Stomach (tissue), 9 donors: ENCODE data around the gene SMAD2. TPM values are rescaled to one million over a fixed set of nuclear protein-coding genes. Genes with fewer than 3 reads are reported as not detected.

Source experiments
- DNase-seq, 2 donors: peaks; one replicate each; pipeline versions ENCODE4 v3.0.0 to v3.0.0-alpha.2; 2013 to 2019
- H3K27ac ChIP-seq, 5 donors: fragments of 200-600 bp in 4 of 5; sonication (generic) in 4 of 5; one replicate each; pipeline ENCODE4 v1.5.1; 2013 to 2019; ENCODE audit warnings: mild to moderate bottlenecking in 1 of 5, moderate library complexity in 1 of 5
- H3K27me3 ChIP-seq, 3 donors: fragments of 200-600 bp; sonication (generic); one replicate each; pipeline ENCODE4 v1.5.1; 2017 to 2019; ENCODE audit warnings: mixed run types in 1 of 3
- H3K36me3 ChIP-seq, 4 donors: fragments of 200-600 bp; sonication (generic); 1 replicate in 3 of 4; 2 replicates in 1 of 4; pipeline ENCODE4 v1.5.1; 2016 to 2019
- H3K4me1 ChIP-seq, 4 donors: fragments of 200-600 bp; sonication (generic); one replicate each; pipeline ENCODE4 v1.5.1; 2016 to 2019
- H3K4me3 ChIP-seq, 4 donors: fragments of 200-600 bp; sonication (generic) in 3 of 4; one replicate each; pipeline ENCODE4 v1.5.1; 2016 to 2019; ENCODE audit warnings: mild to moderate bottlenecking in 1 of 4
- H3K9me3 ChIP-seq, 4 donors: fragments of 200-600 bp; sonication (generic); one replicate each; pipeline ENCODE4 v1.5.1; 2016 to 2019
- CTCF ChIP-seq, 7 experiments: fragments of 450-650 bp in 4 of 7; fragments of 200-600 bp in 3 of 7; sonication (generic) in 3 of 7; IDR thresholded peaks; one replicate each; pipeline ENCODE4 v1.5.1; 2016 to 2019; ENCODE audit warnings: antibody characterized with exemption in 7 of 7, control low read depth in 2 of 7, mild to moderate bottlenecking in 1 of 7
- EP300 ChIP-seq: sonication (generic); formaldehyde crosslinking; IDR thresholded peaks from one replicate; pipeline ENCODE4 v1.6.1; 2017; ENCODE audit warnings: antibody characterized with exemption
- POLR2A ChIP-seq, 4 donors: fragments of 450-650 bp; IDR thresholded peaks; one replicate each; pipeline ENCODE4 v1.6.1; 2016; ENCODE audit warnings: antibody characterized with exemption in 4 of 4, control low read depth in 2 of 4, mild to moderate bottlenecking in 1 of 4, moderate library complexity in 1 of 4
- POLR2AphosphoS5 ChIP-seq, 3 donors: sonication (generic); formaldehyde crosslinking; IDR thresholded peaks; one replicate each; pipeline ENCODE4 v1.6.1; 2016; ENCODE audit warnings: antibody characterized with exemption in 3 of 3
- WGBS, 5 donors: extraction: QIAGEN DNeasy Blood & Tissue Kit in 3 of 5; methylation state at CpG; one replicate each; pipeline versions ENCODE4 v1.1.5 to v1.1.7; 2013 to 2018; 5-methylcytosine and 5-hydroxymethylcytosine counted together
- intact Hi-C: fragments of 100-400 bp; cut with DNase I; formaldehyde crosslinking; loops from one replicate; pipeline ENCODE4 v1.15.1; 2023; ENCODE audit warnings: low total_unique reads
- polyA plus RNA-seq, 3 donors: library from polyadenylated mRNA; stranded (reverse); fragments of 200-250 nt; gene quantifications; one replicate each; pipeline ENCODE4 v1.2.3, GENCODE V29; 2013
- total RNA-seq, 5 donors: library from RNA; depleted of rRNA; stranded (reverse); fragments of >200 nt; gene quantifications; one replicate each; pipeline versions ENCODE4 v1.1.0 to v1.2.3, GENCODE V29; 2014 to 2016
- donor health status: healthy with polysubstance abuse.
- donor health status: Bipolar disorder and iron deficiency.
- donor health status: healthy.

Gene SMAD2
- total and polyA plus RNA-seq, 8 donors: 18.9 to 233 (median 46.3) TPM

GRCh38 chr18:47793609-47794008, 136.8 kb downstream of the SMAD2 start:
- peaks cover 0 to 15% (median 3%) of the 10 kb centered on the region in 4 donors for H3K4me1 ChIP-seq
- H3K9me3 ChIP-seq: no peaks in the 10 kb centered on the region
- 81 to 92% (median 86%) methylated on average over 7 of the region's 7 CpGs for WGBS, 5 donors
- no peak overlapping the region for H3K4me3 ChIP-seq
- TF ChIP-seq CTCF (IDR thresholded peaks at IDR 0.05) (no peak), POLR2A (IDR thresholded peaks at IDR 0.05) (no peak), POLR2AphosphoS5 (IDR thresholded peaks at IDR 0.05) (no peak), EP300 (no peak)
- H3K27me3 ChIP-seq: peaks cover 0 to 8% (median 0%) of the 10 kb centered on the region in 3 donors
- DNase-seq: no peak
- intact Hi-C loops: no loop called here
- no peak overlapping the region for H3K27ac ChIP-seq
- H3K36me3 ChIP-seq: no peaks in the 10 kb centered on the region

- Histone ChIP-seq H3K27me3 (peaks cover 0 to 8% (median 0%) of the 10 kb centered on the region in 3 donors), H3K9me3 (peaks cover 0 to 9% (median 2%) of the 10 kb centered on the region in 4 donors), H3K27ac (no peak overlapping the region), H3K36me3 (no peaks in the 10 kb centered on the region), H3K4me1 (peaks cover 0 to 15% (median 3%) of the 10 kb centered on the region in 4 donors), H3K4me3 (no peak overlapping the region)
- DNase-seq: no peak
- intact Hi-C loops: no loop called here
- 34 to 65% (median 58%) methylated on average over 4 of the region's 4 CpGs for WGBS, 5 donors
- no peak for TF ChIP-seq POLR2AphosphoS5 (IDR thresholded peaks at IDR 0.05)
- TF ChIP-seq POLR2A (IDR thresholded peaks at IDR 0.05): no peak
- TF ChIP-seq EP300: no peak
- no peak for TF ChIP-seq CTCF (IDR thresholded peaks at IDR 0.05)
Observed at GRCh38 chr18:47791461-47791985, 138.9 kb downstream of the SMAD2 start.

- intact Hi-C loops: no loop called here
- TF ChIP-seq CTCF (IDR thresholded peaks at IDR 0.05) (no peak), POLR2A (IDR thresholded peaks at IDR 0.05) (no peak)
- 76 to 83% (median 82%) methylated on average over 2 of the region's 2 CpGs for WGBS, 5 donors
Observed at GRCh38 chr18:47790036-47790435, 140.4 kb downstream of the SMAD2 start.

GRCh38 chr18:47788621-47789020, 141.8 kb downstream of the SMAD2 start:
- 72 to 83% (median 75%) methylated on average over 3 of the region's 3 CpGs for WGBS, 5 donors
- TF ChIP-seq POLR2AphosphoS5 (IDR thresholded peaks at IDR 0.05) (no peak), EP300 (no peak), CTCF (IDR thresholded peaks at IDR 0.05) (no peak), POLR2A (IDR thresholded peaks at IDR 0.05) (no peak)
- H3K27ac ChIP-seq: no peak overlapping the region
- no peaks in the 10 kb centered on the region for H3K4me1 ChIP-seq
- intact Hi-C loops: no loop called here
- H3K27me3 ChIP-seq: peaks cover 0 to 1% (median 0%) of the 10 kb centered on the region in 3 donors
- no peak overlapping the region for H3K4me3 ChIP-seq
- H3K36me3 ChIP-seq: no peaks in the 10 kb centered on the region
- no peak for DNase-seq
- H3K9me3 ChIP-seq: peaks cover 0 to 28% (median 23%) of the 10 kb centered on the region in 4 donors

More at GRCh38 chr18:47790036-47790435, 140.4 kb downstream of the SMAD2 start:
- no peak overlapping the region for H3K4me3 ChIP-seq
- DNase-seq: no peak
- no peaks in the 10 kb centered on the region for H3K36me3 ChIP-seq
- H3K27me3 ChIP-seq: peaks cover 0 to 8% (median 0%) of the 10 kb centered on the region in 3 donors
- no peak overlapping the region for H3K27ac ChIP-seq
- H3K4me1 ChIP-seq: peaks cover 0 to 7% (median 1%) of the 10 kb centered on the region in 4 donors
- peaks cover 0 to 15% (median 9%) of the 10 kb centered on the region in 4 donors for H3K9me3 ChIP-seq
